ENCODE data around the gene INSM1.
"Not testable (repeated sequence)": the region's sequence is repeated elsewhere in the genome, so short reads cannot be mapped to it uniquely, and the experiment has no call there.

DNA sequence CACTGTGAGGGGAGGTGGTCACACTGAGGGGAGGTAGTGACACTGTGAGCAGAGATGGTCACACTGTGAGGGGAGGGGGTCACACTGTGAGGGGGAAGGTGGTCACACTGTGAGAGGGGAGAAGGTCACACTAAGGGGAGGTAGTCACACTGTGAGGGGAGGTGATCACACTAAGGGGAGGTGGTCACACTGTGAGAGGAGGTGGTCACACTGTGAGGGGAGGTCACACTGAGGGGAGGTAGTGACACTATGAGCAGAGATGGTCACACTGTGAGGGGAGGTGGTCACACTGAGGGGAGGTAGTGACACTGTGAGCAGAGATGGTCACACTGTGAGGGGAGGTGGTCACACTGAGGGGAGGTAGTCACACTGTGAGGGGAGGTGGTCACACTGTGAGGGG is 12.4 kb upstream of the INSM1 start:
- TF ChIP-seq, protein P1, sequence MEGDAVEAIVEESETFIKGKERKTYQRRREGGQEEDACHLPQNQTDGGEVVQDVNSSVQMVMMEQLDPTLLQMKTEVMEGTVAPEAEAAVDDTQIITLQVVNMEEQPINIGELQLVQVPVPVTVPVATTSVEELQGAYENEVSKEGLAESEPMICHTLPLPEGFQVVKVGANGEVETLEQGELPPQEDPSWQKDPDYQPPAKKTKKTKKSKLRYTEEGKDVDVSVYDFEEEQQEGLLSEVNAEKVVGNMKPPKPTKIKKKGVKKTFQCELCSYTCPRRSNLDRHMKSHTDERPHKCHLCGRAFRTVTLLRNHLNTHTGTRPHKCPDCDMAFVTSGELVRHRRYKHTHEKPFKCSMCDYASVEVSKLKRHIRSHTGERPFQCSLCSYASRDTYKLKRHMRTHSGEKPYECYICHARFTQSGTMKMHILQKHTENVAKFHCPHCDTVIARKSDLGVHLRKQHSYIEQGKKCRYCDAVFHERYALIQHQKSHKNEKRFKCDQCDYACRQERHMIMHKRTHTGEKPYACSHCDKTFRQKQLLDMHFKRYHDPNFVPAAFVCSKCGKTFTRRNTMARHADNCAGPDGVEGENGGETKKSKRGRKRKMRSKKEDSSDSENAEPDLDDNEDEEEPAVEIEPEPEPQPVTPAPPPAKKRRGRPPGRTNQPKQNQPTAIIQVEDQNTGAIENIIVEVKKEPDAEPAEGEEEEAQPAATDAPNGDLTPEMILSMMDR (IDR thresholded peaks at IDR 0.05; ENCODE audit: low read depth, low read length): not testable (repeated sequence)
- not testable (repeated sequence) for TF ChIP-seq EZH2phosphoT487 (IDR thresholded peaks at IDR 0.05; ENCODE audit: low read depth)
